Hepatocyte (in vitro differentiated cells): ENCODE measurements around the gene PKP4. TPM values are rescaled to one million over a fixed set of nuclear protein-coding genes. Genes with fewer than 3 reads are reported as not detected.

ENCODE experiments used
- DNase-seq: peaks from one replicate; pipeline ENCODE4 v3.0.0-alpha.2; 2016; ENCODE audit warnings: low spot score
- H2AFZ ChIP-seq: fragments of 200-600 bp; sonication (generic); 2 replicates; pipeline ENCODE4 v1.6.0; 2016; ENCODE audit warnings: antibody characterized with exemption, mild to moderate bottlenecking
- H3K27ac ChIP-seq: fragments of 200-600 bp; sonication (generic); 2 replicates; pipeline ENCODE4 v1.5.1; 2016; ENCODE audit warnings: mild to moderate bottlenecking
- H3K27me3 ChIP-seq: fragments of 200-600 bp; sonication (generic); 2 replicates; pipeline ENCODE4 v1.6.1; 2016
- H3K36me3 ChIP-seq: fragments of 200-600 bp; sonication (generic); replicated peaks from 2 replicates; pipeline ENCODE4 v1.5.1; 2016; ENCODE audit warnings: low read depth; ENCODE audit not compliant: insufficient read depth
- H3K4me1 ChIP-seq: fragments of 200-600 bp; sonication (generic); 2 replicates; pipeline ENCODE4 v1.5.1; 2016; ENCODE audit warnings: mild to moderate bottlenecking, moderate library complexity; ENCODE audit not compliant: insufficient read depth
- H3K4me2 ChIP-seq: fragments of 200-600 bp; sonication (generic); 2 replicates; pipeline ENCODE4 v1.6.0; 2016
- H3K4me3 ChIP-seq: fragments of 200-600 bp; sonication (generic); 2 replicates; pipeline ENCODE4 v1.5.1; 2016; ENCODE audit warnings: mild to moderate bottlenecking
- H3K79me2 ChIP-seq: fragments of 200-600 bp; sonication (generic); 2 replicates; pipeline ENCODE4 v1.6.0; 2017; ENCODE audit warnings: mild to moderate bottlenecking
- H3K9me2 ChIP-seq: fragments of 200-600 bp; sonication (generic); replicated peaks from 2 replicates; pipeline ENCODE4 v1.6.0; 2017; ENCODE audit warnings: mild to moderate bottlenecking; ENCODE audit not compliant: insufficient read depth
- H3K9me3 ChIP-seq: fragments of 200-600 bp; sonication (generic); 2 replicates; pipeline ENCODE4 v1.5.1; 2016; ENCODE audit warnings: low read depth, mild to moderate bottlenecking
- H4K20me1 ChIP-seq: fragments of 200-600 bp; sonication (generic); 2 replicates; pipeline ENCODE4 v1.6.0; 2016; ENCODE audit warnings: mild to moderate bottlenecking; ENCODE audit not compliant: insufficient read depth, poor library complexity, severe bottlenecking
- EZH2 ChIP-seq: fragments of 200-600 bp; sonication (generic); IDR thresholded peaks from 2 replicates; pipeline ENCODE4 v1.6.1; 2016; ENCODE audit warnings: antibody characterized with exemption, mild to moderate bottlenecking, borderline replicate concordance
- EZH2phosphoT487 ChIP-seq: fragments of 200-600 bp; sonication (generic); IDR thresholded peaks from one replicate; pipeline ENCODE4 v1.6.1; 2018; ENCODE audit warnings: antibody characterized with exemption, mild to moderate bottlenecking, low read depth, moderate library complexity; ENCODE audit not compliant: unreplicated experiment, severe bottlenecking
- WGBS: methylation state at CpG from one replicate; pipeline ENCODE4 v1.1.6; 2016; ENCODE audit warnings: low lambda C conversion rate; ENCODE audit errors: missing lambda C conversion rate; 5-methylcytosine and 5-hydroxymethylcytosine counted together
- polyA plus RNA-seq: library from polyadenylated mRNA; unstranded; fragments of >200 nt; fragmentation: Nextera tagmentation; extraction: Ambion mirVana; gene quantifications from 2 replicates; pipeline ENCODE4 v1.2.1, GENCODE V29; 2016
- total RNA-seq: library from RNA; depleted of rRNA; stranded (reverse); fragments of >200 nt; gene quantifications from 2 replicates; pipeline ENCODE4 v1.2.3, GENCODE V29; 2014
- TF ChIP-seq, protein P1 (sequence below): fragments of 200-600 bp; sonication (generic); IDR thresholded peaks from 2 replicates; pipeline ENCODE4 v1.5.1; 2016; ENCODE audit warnings: antibody characterized with exemption, mild to moderate bottlenecking; ENCODE audit not compliant: poor library complexity

PKP4 gene
- total RNA-seq (32.2 and 43.3 TPM in 2 replicates), polyA plus RNA-seq (7.5 and 10.6 TPM in 2 replicates)

DNA sequence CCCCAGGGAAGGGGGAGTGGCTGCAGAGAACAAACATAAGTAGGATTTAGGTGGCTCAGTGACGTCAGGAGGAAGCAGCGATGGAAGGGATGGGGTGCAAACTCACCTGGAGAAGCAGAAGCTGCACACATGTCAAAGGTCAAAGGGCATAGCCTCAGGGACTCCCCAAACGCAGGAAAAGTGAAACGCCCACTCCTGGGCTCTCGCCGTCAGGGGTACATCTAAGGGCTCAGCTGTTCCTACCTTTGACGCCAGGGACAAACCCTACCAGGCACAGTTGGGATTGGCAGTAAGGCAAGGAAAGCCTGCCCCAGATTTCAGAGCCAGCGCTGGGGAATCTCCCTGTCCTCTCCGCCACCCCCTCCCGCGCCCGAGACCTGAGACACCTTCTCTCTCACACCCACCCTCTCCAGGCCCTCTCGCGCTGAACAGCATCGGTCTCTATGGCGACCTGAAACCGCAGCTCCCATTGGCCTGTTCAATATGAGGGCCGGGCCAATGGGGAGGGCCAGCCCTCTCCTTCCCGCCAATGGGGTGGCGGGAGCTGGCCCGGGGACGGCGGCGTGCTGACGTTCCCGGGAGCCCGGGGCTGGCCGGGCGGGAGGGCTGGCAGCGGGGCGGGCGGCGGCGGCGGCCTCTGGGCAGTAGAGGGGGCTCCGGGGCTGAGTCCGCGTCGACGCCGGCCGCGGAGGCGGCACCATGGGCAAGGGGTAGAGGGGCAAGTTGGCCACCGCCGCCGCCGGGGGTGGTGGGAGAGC is at the start of gene PKP4, which contains the start of gene CCDC148:
TSS of gene PKP4 (plus strand) at position 644 of the 758 bp plus-strand sequence. CDS start 76,233 bp downstream, outside the sequence.
TSS of gene CCDC148 (minus strand) at position 445 of the 758 bp plus-strand sequence. CDS start at position 131, 314 bp downstream.
- Histone ChIP-seq H3K27me3 (no peaks in the 10 kb centered on the region), H4K20me1 (peaks cover 26% of the 10 kb centered on the region), H3K4me2 (peak within 1 kb of the TSS; percentile 88), H3K9me2 (no peaks in the 10 kb centered on the region), H3K9me3 (no peaks in the 10 kb centered on the region), H3K27ac (peak within 1 kb of the TSS; percentile 98), H3K79me2 (peaks cover 33% of the 10 kb centered on the region), H2AFZ (peak within 1 kb of the TSS; percentile 95), H3K4me3 (peak within 1 kb of the TSS; percentile 98), H3K36me3 (no peaks in the 10 kb centered on the region), H3K4me1 (peaks cover 12% of the 10 kb centered on the region)
- WGBS: 1% methylated on average over 19 of the region's 48 CpGs
- DNase-seq: peak; percentile 97
- TF ChIP-seq EZH2 (no peak), EZH2phosphoT487 (no peak)
- TF ChIP-seq, protein P1, sequence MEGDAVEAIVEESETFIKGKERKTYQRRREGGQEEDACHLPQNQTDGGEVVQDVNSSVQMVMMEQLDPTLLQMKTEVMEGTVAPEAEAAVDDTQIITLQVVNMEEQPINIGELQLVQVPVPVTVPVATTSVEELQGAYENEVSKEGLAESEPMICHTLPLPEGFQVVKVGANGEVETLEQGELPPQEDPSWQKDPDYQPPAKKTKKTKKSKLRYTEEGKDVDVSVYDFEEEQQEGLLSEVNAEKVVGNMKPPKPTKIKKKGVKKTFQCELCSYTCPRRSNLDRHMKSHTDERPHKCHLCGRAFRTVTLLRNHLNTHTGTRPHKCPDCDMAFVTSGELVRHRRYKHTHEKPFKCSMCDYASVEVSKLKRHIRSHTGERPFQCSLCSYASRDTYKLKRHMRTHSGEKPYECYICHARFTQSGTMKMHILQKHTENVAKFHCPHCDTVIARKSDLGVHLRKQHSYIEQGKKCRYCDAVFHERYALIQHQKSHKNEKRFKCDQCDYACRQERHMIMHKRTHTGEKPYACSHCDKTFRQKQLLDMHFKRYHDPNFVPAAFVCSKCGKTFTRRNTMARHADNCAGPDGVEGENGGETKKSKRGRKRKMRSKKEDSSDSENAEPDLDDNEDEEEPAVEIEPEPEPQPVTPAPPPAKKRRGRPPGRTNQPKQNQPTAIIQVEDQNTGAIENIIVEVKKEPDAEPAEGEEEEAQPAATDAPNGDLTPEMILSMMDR: no peak

- H3K9me2 ChIP-seq: no peaks in the 10 kb centered on the region
- no peaks in the 10 kb centered on the region for H3K4me1 ChIP-seq
- peaks cover 7% of the 10 kb centered on the region for H3K9me3 ChIP-seq
- H3K36me3 ChIP-seq: no peaks in the 10 kb centered on the region
- no peaks in the 10 kb centered on the region for H4K20me1 ChIP-seq
- H3K27me3 ChIP-seq: no peaks in the 10 kb centered on the region
- no peak overlapping the region for H3K4me3 ChIP-seq
- TF ChIP-seq, protein P1: no peak
- TF ChIP-seq EZH2: no peak
- TF ChIP-seq EZH2phosphoT487: no peak
- no peak overlapping the region for H3K4me2 ChIP-seq
- DNase-seq: no peak
- H3K79me2 ChIP-seq: no peaks in the 10 kb centered on the region
- 82% methylated on average over 3 of the region's 3 CpGs for WGBS
- no peak overlapping the region for H2AFZ ChIP-seq
- no peak overlapping the region for H3K27ac ChIP-seq
These were observed 49.7 kb upstream of the PKP4 start for GRCh38 chr2:158407031-158407430.

GRCh38 chr2:158410132-158410531 is 46.6 kb upstream of the PKP4 start:
- H3K9me2 ChIP-seq: no peaks in the 10 kb centered on the region
- H3K79me2 ChIP-seq: no peaks in the 10 kb centered on the region
- no peak for DNase-seq
- no peak overlapping the region for H3K27ac ChIP-seq
- H2AFZ ChIP-seq: no peak overlapping the region
- H3K9me3 ChIP-seq: peaks cover 7% of the 10 kb centered on the region
- no peak overlapping the region for H3K4me2 ChIP-seq
- no peaks in the 10 kb centered on the region for H4K20me1 ChIP-seq
- H3K27me3 ChIP-seq: no peaks in the 10 kb centered on the region
- H3K4me1 ChIP-seq: no peaks in the 10 kb centered on the region
- TF ChIP-seq, protein P1: no peak
- TF ChIP-seq EZH2: no peak
- TF ChIP-seq EZH2phosphoT487: no peak
- no peaks in the 10 kb centered on the region for H3K36me3 ChIP-seq
- H3K4me3 ChIP-seq: no peak overlapping the region
- WGBS: 100% methylated on average over 1 of the region's 1 CpG
